ENCODE measurements around the gene SMCO2. TPM values are rescaled to one million over a fixed set of nuclear protein-coding genes. Genes with fewer than 3 reads are reported as not detected.
A peak's percentile ranks its signal among the peaks of the same experiment; 100 is the strongest.

Gene SMCO2
- total and polyA plus RNA-seq, 7 donors, result 0.15 TPM; not detected in 6

GRCh38 chr12:27434673-27435565 lies 11.6 kb upstream of the SMCO2 start:
- Histone ChIP-seq H3K27me3 (no peaks in the 10 kb centered on the region), H3K4me3 (no peak overlapping the region), H3K36me3 (no peaks in the 10 kb centered on the region), H3K27ac (no peak overlapping the region), H3K4me1 (peaks cover 0 to 17% (median 14%) of the 10 kb centered on the region in 4 donors), H3K9me3 (no peaks in the 10 kb centered on the region)
- DNase-seq, result no peak
- 26 to 41% methylated on average over 6 of the region's 6 CpGs for WGBS, 2 donors
- intact Hi-C loops (cut with DNase I), result loop anchor here (1.0 to 5.0 kb wide), 3 partner anchors 87 to 217 kb away; partner anchors contain the start of gene PPFIBP1
- no peak for TF ChIP-seq POLR2AphosphoS5 (IDR thresholded peaks at IDR 0.05)
- no peak for TF ChIP-seq POLR2A (IDR thresholded peaks at IDR 0.05)
- peak in 2 of 4 experiments; percentile 12 to 69 for TF ChIP-seq CTCF (IDR thresholded peaks at IDR 0.05)
- no peak for TF ChIP-seq EP300 (IDR thresholded peaks at IDR 0.05)

GRCh38 chr12:27436029-27436428 lies 10.5 kb upstream of the SMCO2 start:
- Histone ChIP-seq H3K4me1 (peaks cover 0 to 17% (median 14%) of the 10 kb centered on the region in 4 donors), H3K36me3 (no peaks in the 10 kb centered on the region), H3K27me3 (no peaks in the 10 kb centered on the region), H3K9me3 (no peaks in the 10 kb centered on the region), H3K27ac (no peak overlapping the region), H3K4me3 (no peak overlapping the region)
- no peak for TF ChIP-seq CTCF (IDR thresholded peaks at IDR 0.05)
- TF ChIP-seq POLR2AphosphoS5 (IDR thresholded peaks at IDR 0.05), result no peak
- TF ChIP-seq POLR2A (IDR thresholded peaks at IDR 0.05), result no peak
- no peak for TF ChIP-seq EP300 (IDR thresholded peaks at IDR 0.05)
- no peak for DNase-seq
- intact Hi-C loops (cut with DNase I), result loop anchor here (5.0 kb wide), 1 partner anchor 86 kb away; the partner anchor contains the start of gene PPFIBP1

- intact Hi-C loops (cut with DNase I), result loop anchor here (5.0 kb wide), 1 partner anchor 86 kb away; the partner anchor contains the start of gene PPFIBP1
- no peaks in the 10 kb centered on the region for H3K27me3 ChIP-seq
- TF ChIP-seq EP300 (IDR thresholded peaks at IDR 0.05) (no peak), POLR2AphosphoS5 (IDR thresholded peaks at IDR 0.05) (no peak), POLR2A (IDR thresholded peaks at IDR 0.05) (no peak), CTCF (IDR thresholded peaks at IDR 0.05) (no peak)
- H3K4me1 ChIP-seq, result peaks cover 0 to 17% (median 14%) of the 10 kb centered on the region in 4 donors
- H3K9me3 ChIP-seq, result no peaks in the 10 kb centered on the region
- 78 to 88% methylated on average over 1 of the region's 1 CpG for WGBS, 2 donors
- no peaks in the 10 kb centered on the region for H3K36me3 ChIP-seq
- no peak overlapping the region for H3K4me3 ChIP-seq
- no peak for DNase-seq
- no peak overlapping the region for H3K27ac ChIP-seq
Measured at GRCh38 chr12:27436768-27437167, 9.8 kb upstream of the SMCO2 start.

- no peaks in the 10 kb centered on the region for H3K9me3 ChIP-seq
- H3K4me1 ChIP-seq, result peaks cover 0 to 14% (median 11%) of the 10 kb centered on the region in 4 donors
- intact Hi-C loops (cut with DNase I), result loop anchor here (5.0 kb wide), 1 partner anchor 84 kb away; the partner anchor contains the start of gene PPFIBP1
- no peak overlapping the region for H3K4me3 ChIP-seq
- TF ChIP-seq POLR2A (IDR thresholded peaks at IDR 0.05) (no peak), CTCF (IDR thresholded peaks at IDR 0.05) (no peak), POLR2AphosphoS5 (IDR thresholded peaks at IDR 0.05) (no peak), EP300 (IDR thresholded peaks at IDR 0.05) (no peak)
- no peaks in the 10 kb centered on the region for H3K27me3 ChIP-seq
- H3K27ac ChIP-seq, result no peak overlapping the region
- 71 to 79% methylated on average over 2 of the region's 2 CpGs for WGBS, 2 donors
- H3K36me3 ChIP-seq, result no peaks in the 10 kb centered on the region
- no peak for DNase-seq
Measured at GRCh38 chr12:27437839-27438238, 8.7 kb upstream of the SMCO2 start.
